Smooth muscle cell (in vitro differentiated cells): ENCODE measurements around the gene ATG9A. TPM values are rescaled to one million over a fixed set of nuclear protein-coding genes. Genes with fewer than 3 reads are reported as not detected.
"Not testable (repeated sequence)": the region's sequence is repeated elsewhere in the genome, so short reads cannot be mapped to it uniquely, and the experiment has no call there.

Source experiments
- DNase-seq: peaks from one replicate; lab custom pipeline; 2025; ENCODE audit not compliant: unreplicated experiment; lab: John Stamatoyannopoulos, UW
- H2AFZ ChIP-seq: fragments of 200-600 bp; sonication (generic); 2 replicates; pipeline ENCODE4 v1.6.0; 2016; ENCODE audit warnings: antibody characterized with exemption, low read depth, mild to moderate bottlenecking
- H3F3A ChIP-seq: fragments of 200-600 bp; sonication (generic); 2 replicates; pipeline ENCODE4 v1.6.0; 2017; ENCODE audit warnings: antibody characterized with exemption, low read depth
- H3K27ac ChIP-seq: fragments of 200-600 bp; sonication (generic); 2 replicates; pipeline ENCODE4 v1.5.1; 2016; ENCODE audit warnings: low read depth, mild to moderate bottlenecking
- H3K27me3 ChIP-seq: fragments of 200-600 bp; sonication (generic); 2 replicates; pipeline ENCODE4 v1.6.1; 2016; ENCODE audit warnings: low read depth, mild to moderate bottlenecking
- H3K36me3 ChIP-seq: fragments of 200-600 bp; sonication (generic); 2 replicates; pipeline ENCODE4 v1.5.1; 2016; ENCODE audit warnings: low read depth
- H3K4me1 ChIP-seq: fragments of 200-600 bp; sonication (generic); 2 replicates; pipeline ENCODE4 v1.5.1; 2016; ENCODE audit warnings: low read depth
- H3K4me2 ChIP-seq: fragments of 200-600 bp; sonication (generic); 2 replicates; pipeline ENCODE4 v1.6.0; 2016; ENCODE audit warnings: mild to moderate bottlenecking
- H3K4me3 ChIP-seq: fragments of 200-600 bp; sonication (generic); 2 replicates; pipeline ENCODE4 v1.5.1; 2016; ENCODE audit warnings: mild to moderate bottlenecking
- H3K79me2 ChIP-seq: fragments of 200-600 bp; sonication (generic); 2 replicates; pipeline ENCODE4 v1.6.0; 2016; ENCODE audit warnings: low read depth, mild to moderate bottlenecking
- H3K9ac ChIP-seq: fragments of 200-600 bp; sonication (generic); 2 replicates; pipeline ENCODE4 v1.6.0; 2016; ENCODE audit warnings: low read depth
- H3K9me3 ChIP-seq: fragments of 200-600 bp; sonication (generic); replicated peaks from 2 replicates; pipeline ENCODE4 v1.5.1; 2016; ENCODE audit warnings: low read depth
- H4K20me1 ChIP-seq: fragments of 200-600 bp; sonication (generic); 2 replicates; pipeline ENCODE4 v1.6.0; 2016; ENCODE audit warnings: low read depth
- WGBS: methylation state at CpG from one replicate; pipeline ENCODE4 v1.1.7; 2016; ENCODE audit warnings: low lambda C conversion rate; 5-methylcytosine and 5-hydroxymethylcytosine counted together
- polyA plus RNA-seq: library from polyadenylated mRNA; unstranded; fragments of >200 nt; fragmentation: Nextera tagmentation; extraction: Ambion mirVana; gene quantifications from 2 replicates; pipeline ENCODE4 v1.2.1, GENCODE V29; 2016
- total RNA-seq: library from RNA; depleted of rRNA; stranded (reverse); fragments of >200 nt; gene quantifications from 2 replicates; pipeline ENCODE4 v1.2.3, GENCODE V29; 2014
- TF ChIP-seq, protein P1 (sequence below): fragments of 200-600 bp; sonication (generic); IDR thresholded peaks from 2 replicates; pipeline ENCODE4 v1.5.1; 2017; ENCODE audit warnings: borderline replicate concordance, mild to moderate bottlenecking, antibody characterized with exemption; ENCODE audit not compliant: insufficient read depth, poor library complexity, severe bottlenecking

Gene ATG9A
- total and polyA plus RNA-seq, 2 experiments from 2014 or later = 58.1 to 61.6 TPM

DNA sequence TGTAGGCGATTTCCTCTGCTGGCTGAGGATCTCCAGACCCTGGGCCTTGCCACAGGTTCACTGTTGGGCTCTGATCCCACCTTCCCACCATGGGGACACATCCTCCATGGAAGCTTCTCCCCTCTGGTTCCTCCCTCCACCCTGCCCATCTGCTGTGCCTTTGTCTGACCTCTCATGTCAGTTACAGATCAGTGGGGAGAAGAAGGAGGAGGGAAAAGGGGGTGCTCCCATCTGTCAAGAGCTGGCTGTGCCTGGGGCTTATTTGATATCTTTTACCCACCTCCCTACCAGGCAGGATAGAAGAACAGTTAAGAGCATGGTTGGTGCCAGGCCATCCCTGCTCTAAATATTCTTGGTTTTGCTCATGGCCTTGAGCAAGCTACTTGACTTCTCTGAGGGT is 37.5 kb upstream of the ATG9A start:
- H3K27me3 ChIP-seq = no peaks in the 10 kb centered on the region
- whole genome bisulfite sequencing = 100% methylated on average over 1 of the region's 1 CpG
- TF ChIP-seq, protein P1, sequence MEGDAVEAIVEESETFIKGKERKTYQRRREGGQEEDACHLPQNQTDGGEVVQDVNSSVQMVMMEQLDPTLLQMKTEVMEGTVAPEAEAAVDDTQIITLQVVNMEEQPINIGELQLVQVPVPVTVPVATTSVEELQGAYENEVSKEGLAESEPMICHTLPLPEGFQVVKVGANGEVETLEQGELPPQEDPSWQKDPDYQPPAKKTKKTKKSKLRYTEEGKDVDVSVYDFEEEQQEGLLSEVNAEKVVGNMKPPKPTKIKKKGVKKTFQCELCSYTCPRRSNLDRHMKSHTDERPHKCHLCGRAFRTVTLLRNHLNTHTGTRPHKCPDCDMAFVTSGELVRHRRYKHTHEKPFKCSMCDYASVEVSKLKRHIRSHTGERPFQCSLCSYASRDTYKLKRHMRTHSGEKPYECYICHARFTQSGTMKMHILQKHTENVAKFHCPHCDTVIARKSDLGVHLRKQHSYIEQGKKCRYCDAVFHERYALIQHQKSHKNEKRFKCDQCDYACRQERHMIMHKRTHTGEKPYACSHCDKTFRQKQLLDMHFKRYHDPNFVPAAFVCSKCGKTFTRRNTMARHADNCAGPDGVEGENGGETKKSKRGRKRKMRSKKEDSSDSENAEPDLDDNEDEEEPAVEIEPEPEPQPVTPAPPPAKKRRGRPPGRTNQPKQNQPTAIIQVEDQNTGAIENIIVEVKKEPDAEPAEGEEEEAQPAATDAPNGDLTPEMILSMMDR = no peak

GRCh38 chr2:219266232-219266631 is 36.8 kb upstream of the ATG9A start:
- TF ChIP-seq, protein P1 = no peak
- Histone ChIP-seq H3F3A (no peaks in the 10 kb centered on the region), H3K4me1 (no peaks in the 10 kb centered on the region), H3K79me2 (no peaks in the 10 kb centered on the region), H3K9ac (no peak overlapping the region), H3K27me3 (no peaks in the 10 kb centered on the region), H3K27ac (no peak overlapping the region), H3K4me3 (no peak overlapping the region), H3K36me3 (no peaks in the 10 kb centered on the region), H4K20me1 (no peaks in the 10 kb centered on the region), H2AFZ (no peak overlapping the region), H3K4me2 (no peak overlapping the region), H3K9me3 (no peaks in the 10 kb centered on the region)
- DNase-seq = no peak
- 85% methylated on average over 5 of the region's 5 CpGs for WGBS

More for the DNA sequence above, 37.5 kb upstream of the ATG9A start:
- no peaks in the 10 kb centered on the region for H3K79me2 ChIP-seq
- no peaks in the 10 kb centered on the region for H3K9me3 ChIP-seq
- H3K4me1 ChIP-seq = no peaks in the 10 kb centered on the region
- H3K36me3 ChIP-seq = no peaks in the 10 kb centered on the region
- no peak overlapping the region for H3K4me3 ChIP-seq
- H3K4me2 ChIP-seq = no peak overlapping the region
- no peaks in the 10 kb centered on the region for H4K20me1 ChIP-seq
- no peak overlapping the region for H3K27ac ChIP-seq
- DNase-seq = no peak
- no peaks in the 10 kb centered on the region for H3F3A ChIP-seq
- H2AFZ ChIP-seq = no peak overlapping the region
- no peak overlapping the region for H3K9ac ChIP-seq

- H3K4me2 ChIP-seq = no peak overlapping the region
- H2AFZ ChIP-seq = no peak overlapping the region
- no peaks in the 10 kb centered on the region for H3K4me1 ChIP-seq
- no peaks in the 10 kb centered on the region for H3K36me3 ChIP-seq
- H3K27ac ChIP-seq = no peak overlapping the region
- H3K4me3 ChIP-seq = no peak overlapping the region
- H4K20me1 ChIP-seq = no peaks in the 10 kb centered on the region
- H3K27me3 ChIP-seq = peaks cover 10% of the 10 kb centered on the region
- no peaks in the 10 kb centered on the region for H3K9me3 ChIP-seq
- H3K9ac ChIP-seq = no peak overlapping the region
- H3F3A ChIP-seq = no peaks in the 10 kb centered on the region
- no peaks in the 10 kb centered on the region for H3K79me2 ChIP-seq
- no peak for DNase-seq
- TF ChIP-seq, protein P1 = no peak
- 82% methylated on average over 5 of the region's 5 CpGs for WGBS
Observed at GRCh38 chr2:219261024-219261855, 31.8 kb upstream of the ATG9A start.

- not testable (repeated sequence) for H3K4me1 ChIP-seq, H3K9me3 ChIP-seq, DNase-seq, H3K36me3 ChIP-seq, H2AFZ ChIP-seq, H3K9ac ChIP-seq, H4K20me1 ChIP-seq, H3K27ac ChIP-seq, H3K79me2 ChIP-seq, H3K4me3 ChIP-seq, H3F3A ChIP-seq, H3K4me2 ChIP-seq
- WGBS = 90% methylated on average over 10 of the region's 10 CpGs
- H3K27me3 ChIP-seq = peaks cover 33% of the 10 kb centered on the region
Observed at GRCh38 chr2:219258942-219259341, 29.5 kb upstream of the ATG9A start.
